SIG-M5 treated with dmso at 0.1 percent for 504 hours (cell line): ENCODE measurements around the gene GARRE1.

Experiments
- DNase-seq: peaks from one replicate; lab custom pipeline; 2025; ENCODE audit not compliant: unreplicated experiment; lab: John Stamatoyannopoulos, UW

Gene GARRE1

DNA sequence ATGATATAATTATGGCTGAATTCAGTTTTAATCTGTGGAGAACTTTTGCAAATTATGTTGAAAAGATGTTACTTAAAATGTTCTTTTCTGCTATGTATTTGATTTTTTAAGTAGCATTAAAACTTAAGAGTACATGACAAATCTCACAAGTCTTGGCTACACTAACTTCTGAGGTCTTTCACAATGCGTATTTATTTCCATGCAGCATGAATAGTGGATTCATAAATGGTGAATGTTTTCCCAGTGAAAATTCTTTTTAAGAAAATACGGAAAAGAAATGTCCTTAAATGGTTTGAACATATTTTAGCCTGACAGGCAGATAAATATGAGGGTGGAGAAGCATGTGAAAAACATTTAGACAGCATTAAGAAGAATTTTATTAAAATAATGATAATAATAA, 30.2 kb downstream of the GARRE1 start:
- DNase-seq = no peak

DNA sequence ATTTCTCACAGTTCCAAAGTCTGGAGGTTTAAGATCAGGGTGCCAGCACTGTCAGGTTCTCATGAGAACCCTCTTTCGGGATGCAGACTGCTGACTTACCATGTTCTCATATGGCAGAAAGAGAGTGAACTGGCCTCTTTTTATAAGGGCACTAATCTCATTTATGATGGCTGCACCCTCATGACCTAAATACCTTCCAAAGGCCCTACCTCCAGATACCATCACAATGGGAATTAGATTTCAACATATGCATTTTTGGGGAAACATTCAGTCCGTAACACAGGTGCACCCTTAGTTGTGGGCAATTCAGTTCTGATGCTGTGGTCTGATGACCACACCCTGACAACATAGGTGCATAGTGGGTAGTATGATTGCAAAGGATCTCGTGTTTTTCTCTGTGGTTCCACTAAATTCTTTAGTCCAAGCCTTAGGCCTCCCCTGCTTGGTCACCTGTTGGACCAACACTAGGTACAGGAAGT, 33.3 kb downstream of the GARRE1 start:
- no peak for DNase-seq

DNA sequence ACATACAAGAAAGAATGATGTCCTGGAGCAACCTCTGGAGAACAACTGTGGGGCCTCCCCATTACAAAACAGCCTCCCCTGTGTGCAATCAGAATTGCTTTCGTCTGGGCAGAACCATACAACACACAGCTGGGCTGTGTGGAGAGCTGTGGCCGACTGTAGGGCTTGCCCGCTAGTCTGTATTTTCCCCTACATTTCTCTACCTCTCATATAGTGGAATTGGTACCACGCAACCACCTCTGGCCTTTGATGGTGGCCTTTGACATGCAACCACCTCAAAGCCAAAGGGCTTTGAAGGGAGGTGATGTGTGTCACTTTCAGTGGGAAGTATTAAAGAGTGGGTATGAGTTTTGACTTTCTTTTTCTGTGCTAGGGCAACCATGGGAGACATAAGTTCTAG, 34.0 kb downstream of the GARRE1 start:
- no peak for DNase-seq

DNA sequence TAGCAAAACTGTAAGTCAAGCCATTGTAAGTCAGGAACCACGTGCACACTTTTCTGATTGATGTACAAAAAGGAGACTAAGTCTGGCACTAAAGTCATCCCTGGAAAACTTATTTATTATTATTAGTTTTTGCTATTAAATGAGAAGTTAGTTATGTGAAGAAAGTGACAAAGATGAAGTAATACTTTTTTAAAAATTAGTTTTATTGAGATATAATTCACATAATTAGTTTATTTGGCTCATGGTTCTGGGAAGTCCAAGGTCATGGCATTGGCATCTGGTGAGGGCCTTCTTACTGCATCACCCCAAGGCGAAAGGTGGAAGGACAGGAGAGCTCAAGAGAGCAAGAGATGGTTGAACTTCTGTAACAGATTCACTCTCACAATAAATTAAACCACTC, 36.9 kb downstream of the GARRE1 start:
- no peak for DNase-seq

DNA sequence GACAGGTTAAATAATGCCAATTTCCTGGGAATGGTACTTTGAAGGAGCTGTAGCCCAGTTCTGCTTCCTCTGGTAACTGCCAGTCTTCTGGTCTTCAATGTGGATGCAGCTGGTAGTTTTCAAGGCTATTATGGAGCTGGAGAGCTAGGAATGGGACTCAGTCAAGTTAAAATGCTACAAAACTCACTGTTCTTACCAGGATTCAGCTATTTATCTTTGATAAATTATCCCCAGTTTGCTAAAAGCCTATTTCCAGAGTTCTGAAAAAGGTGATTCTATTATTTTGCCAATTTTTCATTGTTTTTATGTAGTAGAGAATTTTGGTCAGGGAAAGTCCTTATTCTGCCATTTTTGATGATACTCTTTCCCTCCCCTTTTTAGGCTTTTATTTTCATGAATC, 40.7 kb downstream of the GARRE1 start:
- no peak for DNase-seq

DNA sequence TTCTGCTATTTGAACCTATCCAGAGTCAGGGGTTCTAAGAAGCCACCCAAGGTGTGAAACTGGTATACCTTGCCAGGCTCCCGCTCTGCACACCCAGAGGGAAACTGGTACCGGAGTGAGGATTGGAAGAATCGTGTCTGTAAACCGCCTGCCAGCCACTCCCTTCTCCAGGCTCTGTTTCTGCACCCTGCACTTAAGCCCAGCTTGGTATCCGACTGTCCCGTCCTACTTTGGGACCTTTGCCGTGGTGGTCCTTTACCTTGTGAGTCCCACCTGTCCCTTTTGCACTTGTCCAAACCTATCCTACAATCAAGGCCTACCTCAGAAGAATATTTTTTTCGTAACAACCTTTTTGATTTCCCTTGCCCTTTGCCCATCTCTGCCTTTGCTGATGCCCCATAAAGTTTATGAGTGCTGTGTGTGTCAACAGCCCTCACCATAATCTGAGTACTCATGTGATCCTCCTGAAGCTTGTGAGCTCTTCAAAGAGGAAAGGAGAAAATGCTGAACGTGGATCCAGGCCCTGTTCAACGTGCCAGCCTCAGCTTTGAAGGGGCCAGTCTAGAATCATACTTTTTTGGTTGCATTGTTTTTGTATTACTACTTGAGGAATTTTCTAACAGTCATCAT, 44.7 kb downstream of the GARRE1 start:
- no peak for DNase-seq

DNA sequence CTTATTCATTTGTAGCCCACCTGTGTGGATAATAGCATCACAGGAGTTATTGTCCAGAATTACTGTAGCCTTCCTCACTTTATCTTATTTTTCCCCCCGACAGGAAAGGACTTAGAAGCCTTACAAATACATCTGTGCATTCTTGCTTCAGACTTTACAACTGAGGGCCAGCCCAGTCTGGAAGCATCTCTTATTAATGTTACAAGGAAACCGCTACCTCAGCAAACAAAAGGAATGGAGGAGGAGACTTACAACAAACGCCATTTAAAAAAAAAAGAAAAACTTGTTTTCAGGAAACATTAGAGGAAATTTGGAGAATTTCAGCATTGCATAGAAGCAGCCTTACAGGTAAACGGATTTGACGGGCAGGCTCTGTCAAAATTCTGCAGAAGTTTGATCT, 45.2 kb downstream of the GARRE1 start:
- no peak for DNase-seq

DNA sequence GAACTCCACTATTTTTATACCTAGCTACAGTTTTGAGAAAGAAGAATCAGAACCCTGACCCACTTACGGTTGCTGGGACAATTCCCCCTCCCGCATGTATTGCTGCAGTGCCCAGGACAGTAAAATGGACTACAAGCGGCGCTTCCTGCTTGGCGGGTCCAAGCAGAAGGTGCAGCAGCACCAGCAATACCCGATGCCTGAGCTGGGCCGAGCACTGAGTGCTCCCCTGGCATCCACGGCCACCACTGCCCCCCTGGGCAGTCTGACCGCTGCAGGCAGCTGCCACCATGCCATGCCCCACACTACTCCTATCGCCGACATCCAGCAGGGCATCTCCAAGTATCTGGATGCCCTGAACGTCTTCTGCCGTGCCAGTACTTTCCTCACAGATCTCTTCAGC, 46.0 kb downstream of the GARRE1 start:
- DNase-seq = no peak

DNA sequence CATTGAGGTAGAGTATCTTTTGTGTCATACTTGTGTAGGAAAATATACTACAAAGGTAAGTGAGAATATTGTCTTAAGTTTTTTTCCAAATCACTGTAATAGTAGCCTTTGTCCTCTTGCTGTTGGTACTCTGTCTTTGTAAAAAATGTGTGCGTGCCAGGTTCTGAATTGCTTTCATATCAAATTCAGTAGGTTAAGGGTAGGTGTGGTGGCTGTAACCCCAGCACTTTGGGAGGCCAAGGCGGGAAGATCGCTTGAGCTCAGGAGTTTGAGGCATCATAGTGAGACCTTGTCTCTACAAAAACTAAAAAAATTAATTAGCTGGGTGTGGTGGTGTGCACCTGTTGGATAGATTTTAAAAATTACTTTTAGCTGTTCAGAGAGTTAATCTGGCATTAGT, 46.6 kb downstream of the GARRE1 start:
- DNase-seq = no peak
